Spleen (tissue), 11 donors: ENCODE measurements around the gene NAALADL1. TPM values are rescaled to one million over a fixed set of nuclear protein-coding genes. Genes with fewer than 3 reads are reported as not detected.

Experiments used
- DNase-seq: peaks from one replicate; pipeline ENCODE4 v3.0.0-alpha.2; 2020
- H3K27ac ChIP-seq, 8 donors: fragments of 200-600 bp; sonication (generic) in 7 of 8; 1 replicate in 4 of 8; 2 replicates in 4 of 8; pipeline versions ENCODE4 v1.5.0 to v1.8.0; 2016 to 2021; ENCODE audit warnings: inconsistent platforms in 4 of 8, mild to moderate bottlenecking in 4 of 8, moderate library complexity in 1 of 8
- H3K27me3 ChIP-seq, 7 donors: fragments of 200-600 bp; sonication (generic) in 6 of 7; replicated peaks in 1 of 7; 1 replicate in 4 of 7; 2 replicates in 3 of 7; pipeline versions ENCODE4 v1.5.0 to v1.8.0; 2016 to 2021; ENCODE audit warnings: inconsistent platforms in 3 of 7, mild to moderate bottlenecking in 1 of 7
- H3K36me3 ChIP-seq, 6 donors: fragments of 200-600 bp; sonication (generic) in 5 of 6; 1 replicate in 4 of 6; 2 replicates in 2 of 6; pipeline versions ENCODE4 v1.5.0 to v1.8.0; 2016 to 2021; ENCODE audit warnings: inconsistent platforms in 2 of 6
- H3K4me1 ChIP-seq, 6 donors: fragments of 200-600 bp; sonication (generic) in 5 of 6; 1 replicate in 3 of 6; 2 replicates in 3 of 6; pipeline versions ENCODE4 v1.5.0 to v1.8.0; 2016 to 2021; ENCODE audit warnings: inconsistent platforms in 3 of 6
- H3K4me3 ChIP-seq, 8 donors: fragments of 200-600 bp; sonication (generic) in 7 of 8; 1 replicate in 4 of 8; 2 replicates in 4 of 8; pipeline versions ENCODE4 v1.5.0 to v1.8.0; 2016 to 2021; ENCODE audit warnings: inconsistent platforms in 4 of 8, mild to moderate bottlenecking in 4 of 8, moderate library complexity in 2 of 8
- H3K9me3 ChIP-seq, 8 donors: fragments of 200-600 bp; sonication (generic) in 7 of 8; 1 replicate in 4 of 8; 2 replicates in 4 of 8; pipeline versions ENCODE4 v1.5.0 to v1.8.0; 2016 to 2021; ENCODE audit warnings: inconsistent platforms in 4 of 8
- CTCF ChIP-seq, 11 experiments: fragments of 200-600 bp in 7 of 11; fragments of 450-650 bp in 4 of 11; sonication (generic) in 4 of 11; IDR thresholded peaks in 8 of 11; conservative IDR thresholded peaks in 3 of 11; 1 replicate in 7 of 11; 2 replicates in 4 of 11; pipeline versions ENCODE4 v1.4.0 to v1.8.0; 2016 to 2021; ENCODE audit warnings: antibody characterized with exemption in 11 of 11, inconsistent platforms in 4 of 11, mild to moderate bottlenecking in 1 of 11
- POLR2A ChIP-seq, 3 donors: fragments of 450-650 bp; IDR thresholded peaks; one replicate each; pipeline ENCODE4 v1.5.1; 2017; ENCODE audit warnings: antibody characterized with exemption in 3 of 3, mild to moderate bottlenecking in 1 of 3
- POLR2AphosphoS5 ChIP-seq, 3 donors: sonication (generic); formaldehyde crosslinking; IDR thresholded peaks; one replicate each; pipeline ENCODE4 v1.5.1; 2017; ENCODE audit warnings: antibody characterized with exemption in 3 of 3
- WGBS, 5 donors: extraction: QIAGEN DNeasy Blood & Tissue Kit in 3 of 5; methylation state at CpG; one replicate each; pipeline versions ENCODE4 v1.1.5 to v1.1.7; 2013 to 2018; 5-methylcytosine and 5-hydroxymethylcytosine counted together
- intact Hi-C: fragments of 100-400 bp; cut with DNase I; formaldehyde crosslinking; loops from one replicate; pipeline ENCODE4 v1.15.0; 2023; ENCODE audit warnings: low total_unique reads
- polyA plus RNA-seq, 3 donors: library from polyadenylated mRNA; stranded (reverse); fragments of 200-250 nt; gene quantifications; one replicate each; pipeline ENCODE4 v1.2.1, GENCODE V29; 2013
- total RNA-seq, 7 donors: library from RNA; depleted of rRNA in 3 of 7; stranded (reverse); fragments of >200 nt in 3 of 7; fragmentation: NEBNext Ultra II Directional in 4 of 7; extraction: Animal tissue kit (Norgen Biotek cat#: 25700) in 4 of 7; gene quantifications; one replicate each; pipeline versions ENCODE4 v1.1.0 to v1.2.1, GENCODE V29; 2016 to 2021
- donor health status: healthy with polysubstance abuse.
- donor health status: DM: no; HTN: no; CAD: no; lungs with moderate emphysema.
- donor health status: DM: no; HTN: no; CAD: no.
- donor health status: Bipolar disorder and iron deficiency.
- donor health status: healthy.
- donor health status: DM: no; HTN: no; CAD: no.
- donor health status: DM: yes; HTN: yes; CAD: no.

The NAALADL1 gene
- total and polyA plus RNA-seq, 10 donors = 13.0 to 45.2 (median 20.8) TPM

- 76 to 89% (median 82%) methylated on average over 10 to 11 of the region's 11 CpGs for WGBS, 5 donors
- no peak for TF ChIP-seq CTCF (IDR thresholded peaks at IDR 0.05 in 8 of 11, conservative IDR thresholded peaks at IDR 0.05 in 3 of 11)
- TF ChIP-seq POLR2AphosphoS5 (IDR thresholded peaks at IDR 0.05) = no peak
- no peak for TF ChIP-seq POLR2A (IDR thresholded peaks at IDR 0.05)
- no peaks in the 10 kb centered on the region for H3K9me3 ChIP-seq
- no peaks in the 10 kb centered on the region for H3K27me3 ChIP-seq
- intact Hi-C loops = no loop called here
- H3K4me1 ChIP-seq = peaks cover 0 to 13% (median 7%) of the 10 kb centered on the region in 6 donors
- H3K27ac ChIP-seq = no peak overlapping the region
- no peak overlapping the region for H3K4me3 ChIP-seq
- peaks cover 4 to 88% (median 56%) of the 10 kb centered on the region in 6 donors for H3K36me3 ChIP-seq
- DNase-seq = no peak
Observed at GRCh38 chr11:65035579-65035978, 22.8 kb downstream of the NAALADL1 start.

- peaks cover 4 to 82% (median 56%) of the 10 kb centered on the region in 6 donors for H3K36me3 ChIP-seq
- no peaks in the 10 kb centered on the region for H3K27me3 ChIP-seq
- DNase-seq = no peak
- TF ChIP-seq POLR2AphosphoS5 (IDR thresholded peaks at IDR 0.05) = no peak
- no peak for TF ChIP-seq CTCF (IDR thresholded peaks at IDR 0.05 in 8 of 11, conservative IDR thresholded peaks at IDR 0.05 in 3 of 11)
- TF ChIP-seq POLR2A (IDR thresholded peaks at IDR 0.05) = no peak
- H3K4me3 ChIP-seq = no peak overlapping the region
- H3K4me1 ChIP-seq = peaks cover 0 to 9% (median under 1%) of the 10 kb centered on the region in 6 donors
- no peaks in the 10 kb centered on the region for H3K9me3 ChIP-seq
- no peak overlapping the region for H3K27ac ChIP-seq
- 89 to 95% (median 93%) methylated on average over 2 of the region's 2 CpGs for WGBS, 5 donors
- intact Hi-C loops = no loop called here
Observed at GRCh38 chr11:65034423-65034822, 23.9 kb downstream of the NAALADL1 start.

DNA sequence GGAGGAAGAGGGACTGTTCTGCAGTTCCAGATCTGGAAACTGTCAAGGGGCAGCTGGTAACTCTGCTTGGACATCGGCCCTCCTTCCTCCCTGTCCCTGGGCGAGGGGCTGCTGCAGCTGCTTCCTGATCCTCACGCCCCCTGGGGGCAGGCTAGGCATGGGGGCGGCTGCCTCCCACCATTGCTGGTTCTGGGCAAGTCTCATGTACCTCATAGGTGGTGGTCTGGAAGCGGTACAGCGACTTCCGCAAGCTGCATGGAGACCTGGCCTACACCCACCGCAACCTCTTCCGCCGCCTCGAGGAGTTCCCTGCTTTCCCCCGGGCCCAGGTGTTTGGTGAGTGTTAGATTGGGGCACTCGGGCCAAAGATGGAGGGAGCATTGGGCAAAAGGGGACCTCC is 26.1 kb downstream of the NAALADL1 start:
- Histone ChIP-seq H3K4me1 (peaks cover 5 to 22% (median 15%) of the 10 kb centered on the region in 6 donors), H3K4me3 (no peak overlapping the region), H3K36me3 (peaks cover 4 to 63% (median 48%) of the 10 kb centered on the region in 6 donors), H3K27ac (no peak overlapping the region), H3K9me3 (no peaks in the 10 kb centered on the region), H3K27me3 (no peaks in the 10 kb centered on the region)
- TF ChIP-seq CTCF (IDR thresholded peaks at IDR 0.05 in 8 of 11, conservative IDR thresholded peaks at IDR 0.05 in 3 of 11) (no peak), POLR2AphosphoS5 (IDR thresholded peaks at IDR 0.05) (no peak), POLR2A (IDR thresholded peaks at IDR 0.05) (no peak)
- 84 to 94% (median 90%) methylated on average over 6 to 13 of the region's 13 CpGs for WGBS, 5 donors
- no peak for DNase-seq
- intact Hi-C loops = no loop called here

DNA sequence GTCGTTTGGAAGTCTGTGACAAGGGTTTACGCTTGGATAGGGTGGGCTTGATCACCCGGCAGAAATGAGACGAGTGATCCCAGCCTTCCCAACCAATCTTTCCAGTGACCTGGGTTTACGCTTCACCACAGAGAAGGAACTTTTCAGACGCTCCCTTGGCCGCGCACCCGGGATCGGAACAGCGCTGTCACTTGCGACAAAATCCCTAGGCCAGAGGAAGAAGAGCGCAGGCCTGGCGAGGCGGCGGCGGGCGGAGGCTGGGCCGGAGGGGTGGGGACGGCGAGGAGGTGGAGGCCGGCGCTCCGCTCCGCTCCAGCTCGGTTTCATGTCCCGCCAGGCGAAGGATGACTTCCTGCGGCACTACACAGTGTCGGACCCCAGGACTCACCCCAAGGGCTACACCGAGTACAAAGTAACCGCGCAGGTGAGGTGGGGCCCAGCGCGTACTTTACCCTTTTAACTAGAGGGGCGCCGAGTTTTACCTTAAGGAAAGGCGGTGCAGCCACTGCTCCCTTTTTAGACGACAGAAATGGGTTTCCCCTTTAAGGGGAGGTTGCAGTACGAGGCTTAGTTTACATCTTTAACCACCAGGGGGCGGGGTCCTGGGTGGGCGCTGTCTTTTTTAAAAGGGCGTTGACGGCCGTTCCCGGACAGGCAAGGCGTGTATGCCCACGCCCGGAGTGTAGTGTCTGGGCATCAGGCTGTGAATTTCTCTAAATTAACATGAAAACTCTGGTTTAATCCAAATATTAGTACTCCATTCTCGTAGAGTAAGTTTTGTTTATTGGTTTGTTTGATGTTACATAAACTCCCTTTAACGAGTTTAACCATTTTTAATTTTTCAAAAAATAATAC is 30.9 kb downstream of the NAALADL1 start, which contains the start of gene SNX15:
Gene SNX15 (plus strand): TSS at position 227 of the 855 bp plus-strand sequence. CDS start 99 bp downstream, at position 326.
- DNase-seq = peak; percentile 96
- Histone ChIP-seq H3K4me3 (peak within 1 kb of the TSS; percentile 55 to 76 (median 62)), H3K4me1 (peaks cover 8 to 33% (median 21%) of the 10 kb centered on the region in 6 donors), H3K36me3 (peaks cover 0 to 18% (median 7%) of the 10 kb centered on the region in 6 donors), H3K27me3 (no peaks in the 10 kb centered on the region), H3K27ac (peak within 1 kb of the TSS; percentile 88 to 95 (median 92)), H3K9me3 (no peaks in the 10 kb centered on the region)
- peak; percentile 69 to 96 (median 88) for TF ChIP-seq CTCF (IDR thresholded peaks at IDR 0.05 in 8 of 11, conservative IDR thresholded peaks at IDR 0.05 in 3 of 11)
- peak in 2 of 3 donors; percentile 28 to 37 for TF ChIP-seq POLR2A (IDR thresholded peaks at IDR 0.05)
- TF ChIP-seq POLR2AphosphoS5 (IDR thresholded peaks at IDR 0.05) = peak; percentile 86 to 94 (median 94)
- 1 to 2% (median 2%) methylated on average over 47 to 51 of the region's 51 CpGs for WGBS, 5 donors
- intact Hi-C loops = no loop called here
